Upper lobe of left lung (tissue), 4 donors: ENCODE measurements around the gene STYK1.
A peak's percentile ranks its signal among the peaks of the same experiment; 100 is the strongest.

Experiments used
- CTCF ChIP-seq, 6 experiments: fragments of 450-650 bp in 4 of 6; fragments of 200-600 bp in 2 of 6; sonication (generic) in 2 of 6; IDR thresholded peaks; one replicate each; pipeline ENCODE4 v1.5.1; 2016 to 2019; ENCODE audit warnings: antibody characterized with exemption in 6 of 6
- POLR2A ChIP-seq, 4 donors: fragments of 450-650 bp; IDR thresholded peaks; one replicate each; pipeline ENCODE4 v1.5.1; 2016 to 2017; ENCODE audit warnings: antibody characterized with exemption in 4 of 4, mild to moderate bottlenecking in 2 of 4
- POLR2AphosphoS5 ChIP-seq, 2 donors: sonication (generic); formaldehyde crosslinking; IDR thresholded peaks; one replicate each; pipeline ENCODE4 v1.5.1; 2017; ENCODE audit warnings: antibody characterized with exemption in 2 of 2

GRCh38 chr12:10721651-10722501, 48.0 kb upstream of the STYK1 start:
- TF ChIP-seq CTCF (IDR thresholded peaks at IDR 0.05), result no peak
- peak; percentile 97 to 100 for TF ChIP-seq POLR2AphosphoS5 (IDR thresholded peaks at IDR 0.05)
- TF ChIP-seq POLR2A (IDR thresholded peaks at IDR 0.05), result peak in 2 of 4 donors; percentile 43 to 55
